Measurements from ENCODE around the gene DENND4C. TPM values are rescaled to one million over a fixed set of nuclear protein-coding genes. Genes with fewer than 3 reads are reported as not detected.

The DENND4C gene
- total RNA-seq, 1 experiment from 2014 or later: 26.6 TPM

- DNase-seq: no peak
- Mint-ChIP-seq H3K36me3 (ENCODE audit: insufficient read depth in 1 of 3, low read depth in 3 of 3) (peaks cover 10 to 58% (median 37%) of the 10 kb centered on the region in 3 experiments; a peak in 6 of 7 replicates), H3K4me1 (peaks cover 1 to 3% of the 10 kb centered on the region in 2 experiments; a peak in 3 of 4 replicates), H3K4me3 (no peak overlapping the region), H3K27ac (peak overlapping the region in 1 of 3 experiments; percentile 74; a peak in 2 of 7 replicates), H3K9me3 (no peaks in the 10 kb centered on the region), H3K27me3 (ENCODE audit: low read depth) (no peaks in the 10 kb centered on the region)
- H3K4ac ChIP-seq (ENCODE audit: low read depth, low read length): no peak overlapping the region
- no peak overlapping the region for H3K4me2 ChIP-seq (ENCODE audit: insufficient read depth, insufficient read length, low read length)
- no peaks in the 10 kb centered on the region for H4K20me1 ChIP-seq (ENCODE audit: control insufficient read depth, insufficient read depth, insufficient read length)
- H3K23ac ChIP-seq (ENCODE audit: insufficient read length, low read depth, low read length): no peak overlapping the region
- no peak overlapping the region for H2BK20ac ChIP-seq (ENCODE audit: low read depth, low read length, poor library complexity, severe bottlenecking)
- H3K23me2 ChIP-seq (ENCODE audit: insufficient read length, low read depth, low read length, poor library complexity, severe bottlenecking): no peaks in the 10 kb centered on the region
- H2BK12ac ChIP-seq (ENCODE audit: insufficient read length, low read depth, low read length): no peak overlapping the region
- H3K9me3 ChIP-seq (ENCODE audit: control insufficient read depth, low read depth, low read length): no peaks in the 10 kb centered on the region
- no peak overlapping the region for H2BK5ac ChIP-seq (ENCODE audit: insufficient read length, low read length)
- H3T11ph ChIP-seq (ENCODE audit: low read length): no peak overlapping the region
- H2AK5ac ChIP-seq (ENCODE audit: insufficient read length, low read length): no peak overlapping the region
- no peak overlapping the region for H2BK120ac ChIP-seq (ENCODE audit: low read depth, low read length, poor library complexity, severe bottlenecking)
- H3K9ac ChIP-seq (ENCODE audit: extremely low read depth, insufficient read length, low read length): no peak overlapping the region
- H2AFZ ChIP-seq (ENCODE audit: low read length): no peak overlapping the region
- H4K5ac ChIP-seq (ENCODE audit: insufficient read length, low read depth, low read length): no peak overlapping the region
- H3K56ac ChIP-seq (ENCODE audit: insufficient read length, low read depth, low read length): no peak overlapping the region
- TF ChIP-seq, protein P1, sequence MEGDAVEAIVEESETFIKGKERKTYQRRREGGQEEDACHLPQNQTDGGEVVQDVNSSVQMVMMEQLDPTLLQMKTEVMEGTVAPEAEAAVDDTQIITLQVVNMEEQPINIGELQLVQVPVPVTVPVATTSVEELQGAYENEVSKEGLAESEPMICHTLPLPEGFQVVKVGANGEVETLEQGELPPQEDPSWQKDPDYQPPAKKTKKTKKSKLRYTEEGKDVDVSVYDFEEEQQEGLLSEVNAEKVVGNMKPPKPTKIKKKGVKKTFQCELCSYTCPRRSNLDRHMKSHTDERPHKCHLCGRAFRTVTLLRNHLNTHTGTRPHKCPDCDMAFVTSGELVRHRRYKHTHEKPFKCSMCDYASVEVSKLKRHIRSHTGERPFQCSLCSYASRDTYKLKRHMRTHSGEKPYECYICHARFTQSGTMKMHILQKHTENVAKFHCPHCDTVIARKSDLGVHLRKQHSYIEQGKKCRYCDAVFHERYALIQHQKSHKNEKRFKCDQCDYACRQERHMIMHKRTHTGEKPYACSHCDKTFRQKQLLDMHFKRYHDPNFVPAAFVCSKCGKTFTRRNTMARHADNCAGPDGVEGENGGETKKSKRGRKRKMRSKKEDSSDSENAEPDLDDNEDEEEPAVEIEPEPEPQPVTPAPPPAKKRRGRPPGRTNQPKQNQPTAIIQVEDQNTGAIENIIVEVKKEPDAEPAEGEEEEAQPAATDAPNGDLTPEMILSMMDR (conservative IDR thresholded peaks at IDR 0.05): no peak; the same call in 2 of the 3 replicates
- WGBS (ENCODE audit: extremely low coverage, insufficient read length, low lambda C conversion rate): no CpG with 5 or more reads among the region's 5 CpGs
- no peak overlapping the region for H2BK15ac ChIP-seq (ENCODE audit: low read depth, low read length)
- no peaks in the 10 kb centered on the region for H3K27me3 ChIP-seq (ENCODE audit: insufficient read depth, low read length)
- H4K91ac ChIP-seq (ENCODE audit: insufficient read length, low read depth, low read length): no peak overlapping the region
- H3K79me1 ChIP-seq (ENCODE audit: insufficient read depth, low read depth, low read length, poor library complexity, severe bottlenecking): no peaks in the 10 kb centered on the region
- no peak overlapping the region for H3K27ac ChIP-seq (ENCODE audit: insufficient read length, low read depth, low read length)
- H3K79me2 ChIP-seq (ENCODE audit: insufficient read depth, low read length): no peaks in the 10 kb centered on the region
- no peak overlapping the region for H3K14ac ChIP-seq (ENCODE audit: insufficient read depth, low read length)
- H3K18ac ChIP-seq (ENCODE audit: insufficient read length, low read depth, low read length): no peak overlapping the region
- no peaks in the 10 kb centered on the region for H3K4me1 ChIP-seq (ENCODE audit: insufficient read depth, low read length)
- no peak overlapping the region for H4K8ac ChIP-seq (replicated peaks; ENCODE audit: insufficient read length, low read depth, low read length)
Observed at GRCh38 chr9:19371942-19372341, 141.4 kb downstream of the DENND4C start.

Data from H9 (cell line).